Retinal pigment epithelial cell (primary cell): ENCODE measurements around the gene SPAG4.
A peak's percentile ranks its signal among the peaks of the same experiment; 100 is the strongest.

Experiments
- DNase-seq: peaks from one replicate; pipeline ENCODE4 v3.0.0-alpha.2; 2010; ENCODE audit warnings: low read depth
- H3K4me3 ChIP-seq: 2 replicates; pipeline ENCODE4 v1.5.1; 2011; ENCODE audit warnings: mild to moderate bottlenecking, low read length, control low read depth, moderate library complexity
- CTCF ChIP-seq: conservative IDR thresholded peaks from 2 replicates; pipeline ENCODE4 v1.5.1; 2011; ENCODE audit warnings: low read depth, low read length, control low read depth, inconsistent platforms

SPAG4 gene, protein sequence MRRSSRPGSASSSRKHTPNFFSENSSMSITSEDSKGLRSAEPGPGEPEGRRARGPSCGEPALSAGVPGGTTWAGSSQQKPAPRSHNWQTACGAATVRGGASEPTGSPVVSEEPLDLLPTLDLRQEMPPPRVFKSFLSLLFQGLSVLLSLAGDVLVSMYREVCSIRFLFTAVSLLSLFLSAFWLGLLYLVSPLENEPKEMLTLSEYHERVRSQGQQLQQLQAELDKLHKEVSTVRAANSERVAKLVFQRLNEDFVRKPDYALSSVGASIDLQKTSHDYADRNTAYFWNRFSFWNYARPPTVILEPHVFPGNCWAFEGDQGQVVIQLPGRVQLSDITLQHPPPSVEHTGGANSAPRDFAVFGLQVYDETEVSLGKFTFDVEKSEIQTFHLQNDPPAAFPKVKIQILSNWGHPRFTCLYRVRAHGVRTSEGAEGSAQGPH

DNA sequence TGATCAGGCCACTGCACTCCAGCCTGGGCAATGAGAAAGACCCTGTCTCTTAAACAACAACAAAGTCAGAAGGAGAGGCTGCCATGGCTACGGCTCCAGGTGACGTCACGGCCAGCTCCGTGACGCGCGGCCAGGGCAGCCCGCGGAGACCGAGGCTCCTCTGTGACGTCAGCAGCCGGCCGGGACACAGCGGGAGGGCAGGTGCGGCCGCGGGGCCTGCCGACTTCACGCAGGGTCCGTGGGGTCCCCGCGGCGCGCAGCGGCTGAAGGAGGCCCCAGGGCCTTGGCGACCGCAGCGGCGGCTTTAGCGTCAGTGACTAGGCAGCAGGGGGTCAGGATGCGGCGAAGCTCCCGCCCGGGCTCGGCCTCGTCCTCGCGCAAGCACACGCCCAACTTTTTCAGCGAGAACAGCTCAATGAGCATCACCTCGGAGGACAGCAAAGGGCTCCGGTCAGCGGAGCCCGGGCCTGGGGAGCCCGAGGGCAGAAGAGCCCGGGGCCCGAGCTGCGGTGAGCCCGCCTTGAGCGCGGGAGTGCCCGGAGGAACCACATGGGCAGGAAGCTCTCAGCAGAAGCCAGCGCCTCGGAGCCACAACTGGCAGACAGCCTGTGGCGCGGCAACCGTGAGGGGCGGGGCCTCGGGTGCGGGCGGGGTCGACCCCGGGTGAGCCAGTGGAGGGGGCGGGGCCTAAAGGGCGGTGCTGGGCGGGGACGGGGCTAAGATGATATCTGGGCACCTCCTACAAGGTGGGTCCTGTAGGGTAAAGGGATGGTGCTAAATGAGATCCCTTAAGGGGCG lies at the start of gene SPAG4:
Gene SPAG4, plus strand, starts transcription at position 163 of the 798 bp plus-strand sequence. Its CDS starts 175 bp downstream, at position 338.
- peak within 1 kb of the TSS; percentile 71 for H3K4me3 ChIP-seq
- no peak for TF ChIP-seq CTCF
- no peak for DNase-seq

GRCh38 chr20:35568645-35569044 lies 47.0 kb upstream of the SPAG4 start:
- no peak for DNase-seq
- no peak overlapping the region for H3K4me3 ChIP-seq
- peak; percentile 29 for TF ChIP-seq CTCF

DNA sequence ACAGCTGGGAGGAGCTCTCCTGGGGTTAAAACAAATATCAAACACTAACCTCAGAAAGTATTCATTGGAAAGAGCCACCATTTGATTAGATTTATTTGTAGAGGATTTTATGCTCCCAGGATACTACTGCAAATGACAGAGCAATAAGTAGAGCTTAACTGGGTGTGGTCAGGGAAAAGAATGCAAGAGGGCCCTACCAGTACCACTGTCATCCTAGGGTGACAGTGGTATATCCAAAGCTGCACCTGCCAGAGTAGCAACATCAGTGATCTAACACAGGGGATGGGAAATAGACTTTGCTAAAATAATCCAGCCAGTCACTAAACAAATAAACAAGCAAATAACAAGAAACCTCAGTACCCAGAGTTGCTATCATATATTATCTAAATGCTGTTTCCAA lies 44.1 kb upstream of the SPAG4 start:
- no peak overlapping the region for H3K4me3 ChIP-seq
- DNase-seq, result no peak
- TF ChIP-seq CTCF, result no peak

DNA sequence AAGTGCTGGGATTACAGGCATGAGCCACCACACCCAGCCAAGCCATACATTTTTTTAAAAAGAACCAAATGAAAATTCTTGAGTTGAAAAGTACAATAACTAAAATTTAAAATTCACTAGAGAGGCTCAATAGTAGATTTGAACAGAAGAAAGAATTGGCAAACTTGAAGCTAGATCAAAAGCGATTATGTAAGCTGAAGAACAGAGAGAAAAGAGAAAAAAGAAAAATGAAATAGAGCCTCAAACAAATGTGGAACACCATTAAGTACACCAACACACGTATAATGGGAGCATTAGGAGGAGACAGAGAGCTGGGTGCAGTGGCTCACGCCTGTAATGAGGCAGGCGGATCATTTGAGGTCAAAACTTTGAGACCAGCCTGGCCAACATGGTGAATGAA lies 42.8 kb upstream of the SPAG4 start:
- no peak overlapping the region for H3K4me3 ChIP-seq
- TF ChIP-seq CTCF, result no peak
- no peak for DNase-seq

GRCh38 chr20:35575958-35576357 lies 39.7 kb upstream of the SPAG4 start:
- TF ChIP-seq CTCF, result no peak
- no peak overlapping the region for H3K4me3 ChIP-seq

DNA sequence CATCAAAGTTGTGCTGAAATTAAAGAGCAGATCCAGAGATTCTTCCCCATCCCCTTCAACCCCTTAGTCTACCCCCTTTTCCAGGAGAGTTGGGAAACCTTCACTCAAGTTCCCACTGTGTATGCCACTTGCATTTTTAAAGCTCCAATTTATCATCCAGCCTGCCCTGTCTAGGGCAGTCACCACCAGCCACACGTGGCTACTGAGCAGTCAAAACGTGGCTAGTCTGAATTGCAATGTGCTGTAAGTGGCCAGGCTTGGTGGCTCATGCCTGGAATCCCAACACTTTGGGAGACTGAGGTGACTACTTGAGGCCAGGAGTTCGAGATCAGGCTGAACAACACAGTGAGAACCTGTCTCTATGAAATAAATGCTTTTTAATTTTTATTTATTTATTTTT lies 38.8 kb upstream of the SPAG4 start:
- H3K4me3 ChIP-seq, result no peak overlapping the region
- no peak for TF ChIP-seq CTCF
- no peak for DNase-seq

More at GRCh38 chr20:35575958-35576357, 39.7 kb upstream of the SPAG4 start:
- DNase-seq, result no peak
